Melanocyte of skin (primary cell): ENCODE results near the gene CALY. TPM values are rescaled to one million over a fixed set of nuclear protein-coding genes. Genes with fewer than 3 reads are reported as not detected.

Experiments used
- small RNA-seq, 2 donors: library from RNA; depleted of rRNA; stranded (forward); fragments of <200 nt; gene quantifications; one replicate each; pipeline ENCODE3, GENCODE V24; 2012
- total RNA-seq, 2 donors: library from RNA; depleted of rRNA; stranded (reverse); fragments of >200 nt; gene quantifications; 2 replicates each; pipeline ENCODE4 v1.2.3, GENCODE V29; 2012

Gene CALY
- not detected for total RNA-seq

DNA sequence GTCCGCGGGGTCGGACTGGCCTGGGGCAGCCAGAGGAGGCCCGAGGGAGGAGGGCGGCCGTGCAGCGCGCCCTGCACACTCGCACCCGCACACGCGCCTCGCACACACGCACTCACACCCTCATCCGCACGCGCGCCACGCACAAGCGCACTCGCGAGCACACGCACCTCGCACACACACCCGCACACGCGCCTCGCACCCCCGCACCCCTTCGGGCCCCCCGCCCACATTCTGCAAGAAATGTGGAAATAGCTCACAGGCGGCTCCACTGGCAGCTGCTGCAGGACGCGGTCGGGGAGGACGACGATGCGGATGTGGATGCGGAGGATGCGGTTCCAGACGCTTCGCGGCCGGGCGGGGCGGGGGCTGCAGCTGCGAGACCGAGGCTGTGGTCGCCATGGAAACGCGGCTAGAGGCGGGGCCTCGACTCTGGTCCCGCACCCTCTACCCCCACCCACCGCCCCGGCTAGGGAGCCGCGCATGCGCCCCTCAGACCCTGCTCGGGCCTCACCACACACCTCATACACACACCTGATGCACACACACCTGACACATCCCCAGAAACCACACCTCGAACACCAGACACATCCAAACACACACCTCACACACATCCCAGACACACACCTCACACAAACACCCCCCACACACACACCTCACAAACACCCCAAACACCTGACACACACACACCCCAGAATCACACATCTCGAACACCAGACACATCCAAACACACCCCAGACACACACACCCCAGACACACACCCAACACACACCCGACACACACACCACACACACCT lies at the start of gene CALY:
CALY (minus strand) TSS at position 320 of the 793 bp plus-strand sequence. CDS start 7,907 bp downstream, outside the sequence.

GRCh38 chr10:133379152-133379800 lies 42.6 kb upstream of the CALY start, which contains the start of gene PAOX:
TSS of gene PAOX (plus strand) at chr10:133379262. CDS start at chr10:133379317, 55 bp downstream.

DNA sequence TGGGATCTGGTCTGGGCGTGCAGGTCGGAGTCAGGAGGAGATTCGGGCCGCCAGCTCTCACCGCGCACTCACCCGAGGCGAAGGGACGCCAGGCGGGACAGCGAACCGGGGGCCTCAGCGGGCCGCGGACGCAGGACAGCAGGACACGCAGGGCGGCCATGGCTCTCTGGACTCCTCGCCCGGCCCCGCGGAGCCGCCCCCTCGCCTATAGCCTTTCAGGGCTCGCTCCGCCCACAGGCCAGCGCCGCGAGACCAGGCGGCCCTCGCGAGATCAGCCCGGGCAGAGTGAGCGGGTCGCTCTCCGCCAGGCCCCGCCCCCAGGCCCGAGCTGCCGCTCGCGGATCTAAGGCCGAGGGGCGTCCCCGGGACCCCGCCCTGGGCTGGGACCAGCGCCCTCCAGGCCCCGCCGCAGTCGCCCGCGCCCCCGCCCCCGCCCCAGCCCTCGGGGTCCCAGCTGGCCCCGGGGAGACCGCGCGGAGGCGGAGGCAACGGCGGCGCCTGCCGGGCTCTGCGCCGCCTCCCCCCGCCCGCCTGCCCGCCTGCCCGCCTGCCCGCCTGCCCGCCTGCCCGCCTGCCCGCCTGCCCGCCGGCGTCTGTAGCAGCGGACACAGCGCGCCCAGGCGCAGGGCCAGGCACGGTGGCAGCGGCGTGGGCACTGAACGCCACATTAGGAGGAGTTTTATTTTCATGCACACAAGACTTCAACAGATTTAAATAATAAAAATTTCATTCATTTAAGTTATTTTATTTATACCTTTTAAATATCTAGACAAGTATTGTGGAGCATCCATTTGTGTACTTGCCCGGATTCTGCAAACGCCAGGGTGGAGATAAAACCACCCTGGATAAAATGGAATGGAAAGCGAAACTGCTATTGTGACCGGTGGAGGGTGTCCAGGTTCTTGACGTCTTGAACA lies 36.7 kb upstream of the CALY start, which contains the start of gene ECHS1:
ECHS1 (minus strand) TSS at position 181 of the 917 bp plus-strand sequence; CDS start at position 160, 21 bp downstream.

GRCh38 chr10:133357285-133358161 lies 20.8 kb upstream of the CALY start, which contains the start of gene FUOM:
TSS of gene FUOM (minus strand) at chr10:133358019. CDS start at chr10:133358007, 12 bp downstream.

DNA sequence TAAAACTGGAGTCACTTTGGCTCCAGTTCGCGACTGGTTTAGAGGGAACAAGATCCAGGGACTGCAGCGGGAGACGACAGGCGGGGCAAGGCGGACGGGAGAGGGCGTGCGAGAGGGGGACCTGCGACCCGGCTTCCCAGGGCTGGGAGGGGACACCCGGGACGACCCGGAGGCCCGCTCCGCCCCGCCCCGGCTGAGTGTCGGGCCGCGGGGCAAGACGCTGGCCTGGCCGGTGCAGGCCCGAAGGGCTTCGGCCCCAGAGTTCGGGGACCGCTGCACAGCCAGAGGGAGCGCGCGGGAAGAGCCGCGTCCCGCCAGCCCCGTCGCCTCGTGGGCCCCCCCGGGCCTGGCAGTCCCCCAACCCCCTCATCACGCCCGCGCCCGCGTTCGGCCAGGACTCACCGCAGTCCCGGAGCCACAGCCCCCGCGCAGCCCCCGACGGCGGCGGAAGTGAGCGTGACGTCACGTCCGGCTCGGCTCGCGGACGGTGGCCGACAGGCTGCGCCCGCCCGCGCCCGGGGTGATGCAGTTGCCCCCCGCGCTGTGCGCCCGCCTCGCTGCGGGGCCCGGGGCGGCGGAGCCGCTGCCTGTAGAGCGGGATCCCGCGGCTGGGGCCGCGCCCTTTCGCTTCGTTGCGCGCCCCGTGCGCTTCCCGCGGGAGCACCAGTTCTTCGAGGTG lies 28.1 kb downstream of the CALY start, which contains the start of the genes TUBGCP2 and ZNF511:
TUBGCP2 (minus strand) TSS at position 452 of the 679 bp plus-strand sequence. CDS start 5,931 bp downstream, outside the sequence.
ZNF511 (plus strand) TSS at position 494 of the 679 bp plus-strand sequence; CDS start at position 524, 30 bp downstream.

DNA sequence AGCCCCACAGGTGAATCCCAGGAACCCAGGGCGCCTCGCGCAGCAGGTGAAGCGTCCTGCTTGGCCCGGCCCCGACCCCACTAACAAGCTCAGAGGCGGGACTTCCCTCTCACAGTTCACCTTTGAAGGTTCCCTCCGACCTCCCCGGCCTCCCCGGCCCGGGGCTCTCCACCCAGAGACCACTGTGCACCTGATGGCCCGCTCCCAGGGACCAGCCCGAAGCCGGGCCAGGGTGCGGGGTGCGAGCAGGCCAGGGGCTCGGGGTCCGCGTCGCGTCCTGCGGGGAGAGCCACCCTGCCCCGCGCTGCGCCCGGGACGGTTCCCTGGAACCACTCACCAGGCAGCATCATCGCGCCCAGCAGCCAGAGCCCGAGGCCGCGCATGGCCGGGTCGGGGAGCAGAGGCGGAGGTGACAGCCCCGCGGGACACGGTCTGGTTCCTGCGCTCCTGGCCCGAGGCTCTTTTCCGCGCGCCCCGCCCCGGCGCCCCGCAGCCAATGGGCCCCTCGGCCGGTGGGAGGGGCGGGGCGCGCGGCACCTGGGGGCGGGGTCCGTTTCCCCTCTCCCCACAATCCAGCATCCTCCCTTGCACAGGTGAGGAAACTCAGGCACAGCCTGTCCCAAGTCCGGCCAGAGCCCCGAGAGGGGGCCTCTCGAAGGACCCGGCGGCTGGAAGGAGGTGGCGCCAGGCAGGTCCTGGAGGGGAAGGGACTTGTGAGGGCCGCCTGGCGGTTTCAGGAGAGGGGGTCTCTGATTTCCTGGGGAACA lies 60.1 kb downstream of the CALY start, which contains the start of gene ADAM8:
ADAM8 (minus strand) TSS at position 434 of the 767 bp plus-strand sequence; CDS start at position 383, 51 bp downstream.

Small RNA genes lying within 50 kb of the gene (small RNA-seq; reads per million reads assigned to genes)
- gene AL360181.4 (0 reads per million in 2 donors), gene BANF1P2 (0 reads per million in 2 donors), gene MIR3944 (0 to 0.34 reads per million in 2 donors)

Other genes with a start within 250 kb of the CALY start
- not detected for gene ADGRA1, start 249.0 kb downstream of the CALY start, total RNA-seq
- gene KNDC1, start 176.7 kb downstream of the CALY start, total RNA-seq = 1 to 10 TPM in 1 of 2 donors, under 1 TPM in 1; 0.67 to 1.0 TPM
- gene UTF1, start 106.7 kb downstream of the CALY start, total RNA-seq = not detected
- gene VENTX, start 99.0 kb downstream of the CALY start, total RNA-seq = not detected
- 1 to 10 TPM in 1 of 2 donors, under 1 TPM in 1; 0.33 to 1.0 TPM for gene ADAM8, start 60.0 kb downstream of the CALY start, total RNA-seq
- 10 to 100 TPM; 54.3 to 55.1 TPM for gene TUBGCP2, start 28.0 kb downstream of the CALY start, total RNA-seq
- 10 to 100 TPM; 26.8 to 35.6 TPM for gene ZNF511, start 28.0 kb downstream of the CALY start, total RNA-seq
- gene PRAP1, start 10.5 kb upstream of the CALY start, total RNA-seq = not detected
- 10 to 100 TPM; 14.8 to 15.3 TPM for gene FUOM, start 21.1 kb upstream of the CALY start, total RNA-seq
- 10 to 100 TPM; 63.3 to 65.4 TPM for gene ECHS1, start 36.5 kb upstream of the CALY start, total RNA-seq
- gene PAOX, start 42.4 kb upstream of the CALY start, total RNA-seq = 1 to 10 TPM; 2.3 to 6.2 TPM
- 10 to 100 TPM; 32.6 to 33.4 TPM for gene MTG1, start 57.3 kb upstream of the CALY start, total RNA-seq
- gene SPRN, start 87.7 kb upstream of the CALY start, total RNA-seq = under 1 TPM in 1 of 2 donors, not detected in 1; under 0.01 TPM
- 1 to 10 TPM; 1.0 to 2.0 TPM for gene SCART1, start 117.0 kb upstream of the CALY start, total RNA-seq
- gene CYP2E1, start 190.5 kb upstream of the CALY start, total RNA-seq = under 1 TPM in 1 of 2 donors, not detected in 1; 0.69 TPM
- not detected for gene SYCE1, start 228.7 kb upstream of the CALY start, total RNA-seq